K562 (cell line): ENCODE results near the gene S100A4. TPM values are rescaled to one million over a fixed set of nuclear protein-coding genes. Genes with fewer than 3 reads are reported as not detected.

Source experiments
- ATAC-seq: fragments of 200-7000 bp; cut with Tn5 transposase; 3 replicates; pipeline ENCODE4 v1.9.1; 2020; ENCODE audit warnings: moderate library complexity
- BruUV-seq: library from RNA; stranded (reverse); fragments of 400-500 nt; replicated peaks from 2 replicates; lab custom pipeline; 2021; lab: Mats Ljungman, UMichigan
- CTCF ChIA-PET: fragments of 300-600 bp; formaldehyde crosslinking; extraction: SDS; loops from one replicate; lab custom pipeline; 2021; ENCODE audit warnings: low intra/inter-chr PET ratio; lab: Yijun Ruan, JAX
- POLR2A ChIA-PET: fragments of 300-600, 350-650 bp; sonication (Branson Sonifier 250); formaldehyde crosslinking; extraction: SDS; loops from one replicate; lab custom pipeline; 2021; ENCODE audit warnings: antibody characterized with exemption, inconsistent platforms; lab: Yijun Ruan, JAX
- DNase-seq, 4 experiments: peaks; one replicate each; pipeline versions ENCODE4 v3.0.0 to v3.0.0-alpha.2; 2011 to 2018; ENCODE audit warnings: low spot score in 3 of 4, mixed read lengths in 3 of 4; ENCODE audit errors: extremely low read depth in 1 of 4
- FAIRE-seq: peaks from 2 replicates; lab custom pipeline; 2011; peaks lifted over from hg19 to GRCh38; lab: Jason Lieb, UNC
- H2AFZ ChIP-seq: 2 replicates; pipeline ENCODE4 v1.6.0; 2011; ENCODE audit warnings: low read depth, low read length, control low read depth, inconsistent platforms
- H3K27ac ChIP-seq: fragments of 200-600 bp; 3 replicates; pipeline ENCODE4 v1.8.0; 2011; ENCODE audit warnings: low read depth, mild to moderate bottlenecking, control low read depth, inconsistent platforms, low read length, moderate library complexity, mixed read lengths; ENCODE audit errors: extremely low read depth
- H3K27me3 ChIP-seq, 2 experiments: fragments of 300-600 bp in 1 of 2; 2 replicates in 1 of 2; 3 replicates in 1 of 2; pipeline versions ENCODE4 v1.6.0 to v1.8.0; 2011; ENCODE audit warnings: inconsistent platforms in 2 of 2, low read length in 2 of 2, mild to moderate bottlenecking in 1 of 2, mixed read lengths in 1 of 2, moderate library complexity in 1 of 2; ENCODE audit not compliant: control insufficient read depth in 2 of 2, insufficient read depth in 2 of 2
- H3K36me3 ChIP-seq: fragments of 300-600 bp; 3 replicates; pipeline ENCODE4 v1.8.0; 2011; ENCODE audit warnings: mild to moderate bottlenecking, low read length, inconsistent platforms; ENCODE audit not compliant: control insufficient read depth, insufficient read depth
- H3K4me1 ChIP-seq, 2 experiments: fragments of 200-600 bp in 1 of 2; replicated peaks in 1 of 2; 2 replicates in 1 of 2; 3 replicates in 1 of 2; pipeline versions ENCODE4 v1.5.1 to v1.8.0; 2011; ENCODE audit warnings: inconsistent platforms in 2 of 2, low read length in 2 of 2, mild to moderate bottlenecking in 1 of 2, mixed read lengths in 1 of 2, moderate library complexity in 1 of 2; ENCODE audit not compliant: control insufficient read depth in 2 of 2, insufficient read depth in 2 of 2
- H3K4me2 ChIP-seq: 2 replicates; pipeline ENCODE4 v1.6.1; 2011; ENCODE audit warnings: low read length, control low read depth, inconsistent platforms, mixed read lengths; ENCODE audit not compliant: insufficient read depth
- H3K4me3 ChIP-seq: fragments of 200-600 bp; sonication (generic), shearing (Covaris generic); 2 replicates; pipeline ENCODE4 v1.5.1; 2016; ENCODE audit warnings: control low read depth, inconsistent platforms
- H3K79me2 ChIP-seq: fragments of 200-600 bp; 3 replicates; pipeline ENCODE4 v1.8.0; 2011; ENCODE audit warnings: low read length, inconsistent platforms; ENCODE audit not compliant: control insufficient read depth, insufficient read depth
- H3K9ac ChIP-seq, 2 experiments: 2 replicates each; pipeline versions ENCODE4 v1.6.0 to v1.6.1; 2011; ENCODE audit warnings: low read depth in 2 of 2, low read length in 2 of 2, control low read depth in 1 of 2, inconsistent platforms in 1 of 2, mild to moderate bottlenecking in 1 of 2, mixed read lengths in 1 of 2; ENCODE audit not compliant: insufficient read depth in 1 of 2
- H3K9me1 ChIP-seq: one replicate; pipeline ENCODE4 v1.6.0; 2011; ENCODE audit warnings: inconsistent platforms, mild to moderate bottlenecking, low read length, moderate library complexity; ENCODE audit not compliant: control insufficient read depth, insufficient read depth
- H3K9me3 ChIP-seq: replicated peaks from 2 replicates; pipeline ENCODE4 v1.5.1; 2011; ENCODE audit warnings: low read depth, low read length, inconsistent platforms; ENCODE audit not compliant: control insufficient read depth, insufficient read depth
- H4K20me1 ChIP-seq: replicated peaks from 2 replicates; pipeline ENCODE4 v1.6.1; 2011; ENCODE audit warnings: low read length, inconsistent platforms, mixed read lengths; ENCODE audit not compliant: control insufficient read depth, insufficient read depth
- CREB5 ChIP-seq: fragments of 250-450 bp; sonication (Bioruptor Pico); IDR thresholded peaks from 2 replicates; pipeline ENCODE4 v1.5.0; 2020; ENCODE audit warnings: mild to moderate bottlenecking
- TAF1 ChIP-seq: IDR thresholded peaks from 2 replicates; pipeline ENCODE4 v1.6.1; 2011; ENCODE audit warnings: mild to moderate bottlenecking, low read length, moderate library complexity; ENCODE audit not compliant: insufficient read depth, control insufficient read depth, severe bottlenecking; ENCODE audit errors: extremely low read depth
- ZBTB11 ChIP-seq, 3 experiments: fragments of 200-800 bp in 1 of 3; fragments of 250-450 bp in 1 of 3; fragments of 450-650 bp in 1 of 3; sonication (Bioruptor Pico) in 1 of 3; sonication (Bioruptor generic) in 1 of 3; formaldehyde crosslinking in 1 of 3; IDR thresholded peaks; 2 replicates each; pipeline versions ENCODE4 v1.6.1 to v1.8.0; 2016 to 2022; ENCODE audit warnings: mild to moderate bottlenecking in 2 of 3, missing genetic modification characterization in 2 of 3, missing compliant biosample characterization in 1 of 3, moderate library complexity in 1 of 3
- WGBS: fragments of 100-300 bp; shearing (Covaris generic); methylation state at CpG from one replicate; pipeline ENCODE4 v1.1.6; 2016; ENCODE audit warnings: low coverage, mixed read lengths; ENCODE audit not compliant: insufficient coverage; ENCODE audit errors: missing lambda C conversion rate; 5-methylcytosine and 5-hydroxymethylcytosine counted together
- in situ Hi-C: fragments of 300-500 bp; cut with MboI; formaldehyde crosslinking; loops from 4 replicates; pipeline ENCODE4 v1.15.0; 2018; ENCODE audit warnings: inconsistent platforms, mixed read lengths
- intact Hi-C: fragments of 100-400 bp; cut with micrococcal nuclease; formaldehyde crosslinking; loops from 2 replicates; pipeline ENCODE4 v1.14.2; 2022
- polyA plus RNA-seq, 8 experiments: library from polyadenylated mRNA; depleted of rRNA in 4 of 8; stranded (reverse) in 5 of 8; unstranded in 3 of 8; fragments of >200 nt; fragmentation: Nextera tagmentation in 2 of 8; fragmentation: Illumina TruSeq in 1 of 8; extraction: Ambion mirVana in 2 of 8; extraction: Trizol in 1 of 8; gene quantifications; 2 replicates each; pipeline versions ENCODE4 v1.2.1 to v1.2.3, GENCODE V29; 2011 to 2014; ENCODE audit warnings: inconsistent platforms in 1 of 8, missing spikeins in 1 of 8
- total RNA-seq, 7 experiments: library from RNA; depleted of rRNA in 6 of 7; stranded (reverse); fragments of >200 nt in 6 of 7; fragmentation: Illumina TruSeq in 2 of 7; extraction: Trizol in 2 of 7; gene quantifications; 2 replicates each; pipeline versions ENCODE4 v1.2.1 to v1.2.3, GENCODE V29; 2011 to 2021; ENCODE audit warnings: low replicate concordance in 1 of 7

The S100A4 gene
- total and polyA plus RNA-seq, 9 of the 15 experiments (the other 6 are each of a cell fraction or from before 2014, with no cell fraction given): 3.7 to 20.1 (median 11.2) TPM

- TF ChIP-seq TAF1: no peak
- TF ChIP-seq, all 486 proteins: peak for 19
Measured at GRCh38 chr1:153509729-153510354, 35.8 kb downstream of the S100A4 start (continued).

GRCh38 chr1:153509036-153509435 is 36.6 kb downstream of the S100A4 start:
- DNase-seq (no peak), ATAC-seq (no peak), FAIRE-seq (no peak)
- in situ Hi-C loops (loop anchor here (5.0 to 10.0 kb wide), 2 partner anchors 157 to 476 kb away; partner anchors contain the start of gene RAB13), intact Hi-C loops (no loop called here)
- Histone ChIP-seq H3K9me1 (no peaks in the 10 kb centered on the region), H3K9me3 (no peaks in the 10 kb centered on the region), H3K27me3 (no peaks in the 10 kb centered on the region), H3K36me3 (no peaks in the 10 kb centered on the region), H3K4me1 (peaks cover 0 to 9% of the 10 kb centered on the region in 2 experiments; a peak in 2 of 5 replicates), H3K4me3 (no peak overlapping the region), H3K4me2 (no peak overlapping the region), H3K27ac (no peak overlapping the region), H3K9ac (0 out of 4 replicates have a peak overlapping the region, but pooled peaks of 1 of the 2 experiments have one; percentile 31), H2AFZ (no peak overlapping the region), H3K79me2 (no peaks in the 10 kb centered on the region), H4K20me1 (no peaks in the 10 kb centered on the region)
- no TSS peak for BruUV-seq
- ChIA-PET CTCF (interaction anchor here (0.6 to 4.6 kb wide), 3 partner anchors 58 to 1472 kb away, joined by 3 to 58 read pairs (median 19); partner anchors contain the start of genes RAB13 and S100A2), POLR2A (interaction anchor here (0.6 kb wide), 1 partner anchor 108 kb away, joined by 3 read pairs; no protein-coding TSS in a partner anchor)
- no peak for TF ChIP-seq CREB5
- TF ChIP-seq ZBTB11 (CRISPR knock-in tag; IDR thresholded peaks at IDR 0.05): no peak
- 51% methylated on average over 3 of the region's 3 CpGs for WGBS
